Gastroesophageal sphincter (tissue), 3 donors: ENCODE data around the gene RTKN.
"Not testable (repeated sequence)": the region's sequence is repeated elsewhere in the genome, so short reads cannot be mapped to it uniquely, and the experiment has no call there.

Experiments
- CTCF ChIP-seq, 4 experiments: fragments of 200-600 bp in 2 of 4; fragments of 450-650 bp in 2 of 4; sonication (generic) in 1 of 4; IDR thresholded peaks; one replicate each; pipeline ENCODE4 v1.5.1; 2017 to 2019; ENCODE audit warnings: antibody characterized with exemption in 4 of 4, mild to moderate bottlenecking in 2 of 4, moderate library complexity in 2 of 4
- POLR2A ChIP-seq, 2 donors: fragments of 450-650 bp; IDR thresholded peaks; one replicate each; pipeline ENCODE4 v1.6.1; 2017; ENCODE audit warnings: antibody characterized with exemption in 2 of 2, mild to moderate bottlenecking in 2 of 2, moderate library complexity in 1 of 2
- POLR2AphosphoS5 ChIP-seq: sonication (generic); formaldehyde crosslinking; IDR thresholded peaks from one replicate; pipeline ENCODE4 v1.6.1; 2017; ENCODE audit warnings: antibody characterized with exemption

DNA sequence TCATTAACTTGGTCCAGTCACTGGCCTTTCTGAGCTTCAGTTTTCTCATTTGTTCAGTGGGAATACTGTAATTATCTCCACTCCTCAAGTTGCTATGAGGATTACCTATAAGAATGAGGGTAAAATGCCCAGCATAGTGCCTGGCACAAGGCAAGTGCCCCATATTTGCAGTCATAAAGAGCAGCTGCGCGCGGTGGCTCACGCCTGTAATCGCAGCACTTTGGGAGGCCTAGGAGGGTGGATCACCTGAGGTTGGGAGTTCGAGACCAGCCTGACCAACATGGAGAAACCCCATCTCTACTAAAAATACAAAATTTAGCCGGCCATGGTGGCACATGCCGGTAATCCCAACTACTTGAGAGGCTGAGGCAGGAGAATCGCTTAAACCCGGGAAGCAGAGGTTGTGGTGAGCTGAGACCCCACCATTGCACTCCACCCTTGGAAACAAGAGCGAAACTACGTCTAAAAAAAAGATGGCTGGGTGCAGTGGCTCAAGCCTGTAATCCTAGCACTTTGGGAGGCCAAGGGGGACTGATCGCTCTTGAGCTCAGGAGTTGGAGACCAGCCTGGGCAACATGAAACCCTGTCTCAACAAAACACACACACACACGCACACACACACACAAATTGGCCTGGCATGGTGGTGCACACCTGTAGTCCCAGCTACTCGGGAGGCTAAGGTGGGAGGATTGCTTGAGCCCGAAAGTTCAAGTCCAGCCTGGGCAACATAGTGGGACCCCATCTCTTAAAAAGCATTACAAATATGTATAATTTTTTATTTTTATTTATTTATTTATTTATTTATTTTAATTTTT, 953 bp upstream of the RTKN start:
- TF ChIP-seq CTCF (IDR thresholded peaks at IDR 0.05); POLR2AphosphoS5; POLR2A (IDR thresholded peaks at IDR 0.05): not testable (repeated sequence)
